ENCODE measurements around the gene SNX8.
"Not testable (repeated sequence)": the region's sequence is repeated elsewhere in the genome, so short reads cannot be mapped to it uniquely, and the experiment has no call there.

The SNX8 gene
- 26.0 to 92.2 (median 60.6) reads per million in 18 experiments for total RNA-seq

GRCh38 chr7:2314209-2314955 is at the start of gene SNX8:
TSS of gene SNX8 (minus strand) at chr7:2314441. CDS start at chr7:2314421, 20 bp downstream.
- DNase-seq, result peak; percentile 87 to 92

- DNase-seq, result no peak
These were observed 48.3 kb upstream of the SNX8 start for GRCh38 chr7:2362385-2363088.

GRCh38 chr7:2360796-2361195 is 46.6 kb upstream of the SNX8 start:
- DNase-seq, result no peak

- no peak for DNase-seq
These were observed 45.4 kb upstream of the SNX8 start for GRCh38 chr7:2359610-2360009.

GRCh38 chr7:2358968-2359527 is 44.8 kb upstream of the SNX8 start:
- no peak for DNase-seq

GRCh38 chr7:2357571-2357970 is 43.3 kb upstream of the SNX8 start:
- peak; percentile 58 to 65 for DNase-seq

- no peak for DNase-seq
These were observed 42.9 kb upstream of the SNX8 start for GRCh38 chr7:2357165-2357564.

- no peak for DNase-seq
These were observed 41.4 kb upstream of the SNX8 start for GRCh38 chr7:2355705-2356008.

GRCh38 chr7:2354939-2355704 is 40.9 kb upstream of the SNX8 start:
- DNase-seq, result peak in 1 of 2 donors; percentile 13

- peak; percentile 91 to 93 for DNase-seq
These were observed 40.1 kb upstream of the SNX8 start, which contains the start of gene EIF3B for GRCh38 chr7:2354186-2354938. TSS of gene EIF3B (plus strand) at chr7:2354827. CDS start at chr7:2354922, 95 bp downstream.

- DNase-seq, result peak; percentile 84 to 92
These were observed 39.6 kb upstream of the SNX8 start for GRCh38 chr7:2353936-2354185.

GRCh38 chr7:2353113-2353935 is 39.1 kb upstream of the SNX8 start:
- no peak for DNase-seq

- DNase-seq, result peak; percentile 12 to 46
These were observed 36.6 kb upstream of the SNX8 start for GRCh38 chr7:2350861-2351260.

- DNase-seq, result no peak
These were observed 35.8 kb upstream of the SNX8 start for GRCh38 chr7:2350055-2350454.

GRCh38 chr7:2347351-2348063 is 33.3 kb upstream of the SNX8 start:
- DNase-seq, result peak; percentile 48 to 52

- DNase-seq, result no peak
These were observed 22.5 kb upstream of the SNX8 start for GRCh38 chr7:2336626-2337299.

- not testable (repeated sequence) for DNase-seq
These were observed 18.5 kb upstream of the SNX8 start for GRCh38 chr7:2332606-2333231.

GRCh38 chr7:2331707-2332106 is 17.5 kb upstream of the SNX8 start:
- peak; percentile 64 to 67 for DNase-seq

- no peak for DNase-seq
These were observed 16.3 kb upstream of the SNX8 start for GRCh38 chr7:2330493-2330892.

GRCh38 chr7:2326951-2327350 is 12.7 kb upstream of the SNX8 start:
- peak; percentile 79 to 84 for DNase-seq
